K562 (cell line): Measurements from ENCODE around the gene PCK1. TPM values are rescaled to one million over a fixed set of nuclear protein-coding genes. Genes with fewer than 3 reads are reported as not detected.

Experiments used
- CHD1 ChIP-seq: fragments of 200-600 bp; sonication (generic); IDR thresholded peaks from one replicate; pipeline ENCODE4 v1.6.1; 2012; ENCODE audit warnings: mild to moderate bottlenecking, moderate library complexity, low read length, inconsistent platforms
- DNMT1 ChIP-seq: fragments of 450-650 bp; IDR thresholded peaks from 2 replicates; pipeline ENCODE4 v1.6.1; 2016; ENCODE audit warnings: antibody characterized with exemption, mild to moderate bottlenecking
- EP300 ChIP-seq: IDR thresholded peaks from 2 replicates; pipeline ENCODE4 v1.6.1; 2012; ENCODE audit warnings: low read length, improper control_type of control experiment
- HINFP ChIP-seq: fragments of 450-650 bp; conservative IDR thresholded peaks from 2 replicates; pipeline ENCODE4 v1.6.1; 2016; ENCODE audit warnings: missing genetic modification characterization, low read depth, mild to moderate bottlenecking, control low read depth, missing compliant biosample characterization
- KLF10 ChIP-seq: fragments of 250-450 bp; sonication (Bioruptor Pico); IDR thresholded peaks from 2 replicates; pipeline ENCODE4 v1.6.1; 2021; ENCODE audit warnings: matching md5 sums
- MTA3 ChIP-seq: fragments of 450-650 bp; formaldehyde crosslinking; IDR thresholded peaks from 2 replicates; pipeline ENCODE4 v1.6.1; 2017; ENCODE audit warnings: mild to moderate bottlenecking, borderline replicate concordance
- NBN ChIP-seq: fragments of 450-650 bp; IDR thresholded peaks from 2 replicates; pipeline ENCODE4 v1.6.1; 2016; ENCODE audit warnings: low read depth, mild to moderate bottlenecking
- PHB ChIP-seq: fragments of 250-450 bp; sonication (Bioruptor Pico); IDR thresholded peaks from 2 replicates; pipeline ENCODE4 v1.5.0; 2021
- PRPF4 ChIP-seq: fragments of 200-400 bp; formaldehyde crosslinking; IDR thresholded peaks from one replicate; pipeline ENCODE4 v1.6.1; 2017; ENCODE audit warnings: low read length, low read depth, mild to moderate bottlenecking; ENCODE audit not compliant: insufficient read depth, poor library complexity, severe bottlenecking
- U2AF2 ChIP-seq: fragments of 200-400 bp; formaldehyde crosslinking; optimal IDR thresholded peaks from 2 replicates; pipeline ENCODE3; 2017; ENCODE audit warnings: low read depth, mild to moderate bottlenecking, low read length
- VEZF1 ChIP-seq: fragments of 200-800 bp; sonication (Bioruptor generic); IDR thresholded peaks from 2 replicates; pipeline ENCODE4 v1.6.1; 2017; ENCODE audit warnings: missing genetic modification characterization, missing compliant biosample characterization
- polyA plus RNA-seq, 8 experiments: library from polyadenylated mRNA; depleted of rRNA in 4 of 8; stranded (reverse) in 5 of 8; unstranded in 3 of 8; fragments of >200 nt; fragmentation: Nextera tagmentation in 2 of 8; fragmentation: Illumina TruSeq in 1 of 8; extraction: Ambion mirVana in 2 of 8; extraction: Trizol in 1 of 8; gene quantifications; 2 replicates each; pipeline versions ENCODE4 v1.2.1 to v1.2.3, GENCODE V29; 2011 to 2014; ENCODE audit warnings: inconsistent platforms in 1 of 8, missing spikeins in 1 of 8
- total RNA-seq, 7 experiments: library from RNA; depleted of rRNA in 6 of 7; stranded (reverse); fragments of >200 nt in 6 of 7; fragmentation: Illumina TruSeq in 2 of 7; extraction: Trizol in 2 of 7; gene quantifications; 2 replicates each; pipeline versions ENCODE4 v1.2.1 to v1.2.3, GENCODE V29; 2011 to 2021; ENCODE audit warnings: low replicate concordance in 1 of 7
- TF ChIP-seq, protein P1 (sequence below): IDR thresholded peaks from 2 replicates; pipeline ENCODE4 v1.6.1; 2011; ENCODE audit warnings: borderline replicate concordance, low read depth, mild to moderate bottlenecking, moderate library complexity, low read length; ENCODE audit not compliant: insufficient read depth, poor library complexity, severe bottlenecking
- TF ChIP-seq, protein P2 (sequence below): fragments of 450-650 bp; IDR thresholded peaks from 2 replicates; pipeline ENCODE4 v1.6.1; 2016; ENCODE audit warnings: low read depth

PCK1 gene
- total and polyA plus RNA-seq, 9 of the 15 experiments (the other 6 are each of a cell fraction or from before 2014, with no cell fraction given), result 0.05 to 0.73 (median 0.15) TPM

- TF ChIP-seq EP300, result peak; percentile 68
- TF ChIP-seq NBN, result no peak
- no peak for TF ChIP-seq HINFP
- TF ChIP-seq CHD1, result no peak
- no peak for TF ChIP-seq PRPF4
- no peak for TF ChIP-seq VEZF1 (CRISPR knock-in tag)
- no peak for TF ChIP-seq DNMT1
- TF ChIP-seq MTA3, result no peak
- TF ChIP-seq, protein P1, sequence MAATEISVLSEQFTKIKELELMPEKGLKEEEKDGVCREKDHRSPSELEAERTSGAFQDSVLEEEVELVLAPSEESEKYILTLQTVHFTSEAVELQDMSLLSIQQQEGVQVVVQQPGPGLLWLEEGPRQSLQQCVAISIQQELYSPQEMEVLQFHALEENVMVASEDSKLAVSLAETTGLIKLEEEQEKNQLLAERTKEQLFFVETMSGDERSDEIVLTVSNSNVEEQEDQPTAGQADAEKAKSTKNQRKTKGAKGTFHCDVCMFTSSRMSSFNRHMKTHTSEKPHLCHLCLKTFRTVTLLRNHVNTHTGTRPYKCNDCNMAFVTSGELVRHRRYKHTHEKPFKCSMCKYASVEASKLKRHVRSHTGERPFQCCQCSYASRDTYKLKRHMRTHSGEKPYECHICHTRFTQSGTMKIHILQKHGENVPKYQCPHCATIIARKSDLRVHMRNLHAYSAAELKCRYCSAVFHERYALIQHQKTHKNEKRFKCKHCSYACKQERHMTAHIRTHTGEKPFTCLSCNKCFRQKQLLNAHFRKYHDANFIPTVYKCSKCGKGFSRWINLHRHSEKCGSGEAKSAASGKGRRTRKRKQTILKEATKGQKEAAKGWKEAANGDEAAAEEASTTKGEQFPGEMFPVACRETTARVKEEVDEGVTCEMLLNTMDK, result no peak
- no peak for TF ChIP-seq PHB (CRISPR knock-in tag)
- no peak for TF ChIP-seq KLF10 (CRISPR knock-in tag)
- TF ChIP-seq, protein P2, sequence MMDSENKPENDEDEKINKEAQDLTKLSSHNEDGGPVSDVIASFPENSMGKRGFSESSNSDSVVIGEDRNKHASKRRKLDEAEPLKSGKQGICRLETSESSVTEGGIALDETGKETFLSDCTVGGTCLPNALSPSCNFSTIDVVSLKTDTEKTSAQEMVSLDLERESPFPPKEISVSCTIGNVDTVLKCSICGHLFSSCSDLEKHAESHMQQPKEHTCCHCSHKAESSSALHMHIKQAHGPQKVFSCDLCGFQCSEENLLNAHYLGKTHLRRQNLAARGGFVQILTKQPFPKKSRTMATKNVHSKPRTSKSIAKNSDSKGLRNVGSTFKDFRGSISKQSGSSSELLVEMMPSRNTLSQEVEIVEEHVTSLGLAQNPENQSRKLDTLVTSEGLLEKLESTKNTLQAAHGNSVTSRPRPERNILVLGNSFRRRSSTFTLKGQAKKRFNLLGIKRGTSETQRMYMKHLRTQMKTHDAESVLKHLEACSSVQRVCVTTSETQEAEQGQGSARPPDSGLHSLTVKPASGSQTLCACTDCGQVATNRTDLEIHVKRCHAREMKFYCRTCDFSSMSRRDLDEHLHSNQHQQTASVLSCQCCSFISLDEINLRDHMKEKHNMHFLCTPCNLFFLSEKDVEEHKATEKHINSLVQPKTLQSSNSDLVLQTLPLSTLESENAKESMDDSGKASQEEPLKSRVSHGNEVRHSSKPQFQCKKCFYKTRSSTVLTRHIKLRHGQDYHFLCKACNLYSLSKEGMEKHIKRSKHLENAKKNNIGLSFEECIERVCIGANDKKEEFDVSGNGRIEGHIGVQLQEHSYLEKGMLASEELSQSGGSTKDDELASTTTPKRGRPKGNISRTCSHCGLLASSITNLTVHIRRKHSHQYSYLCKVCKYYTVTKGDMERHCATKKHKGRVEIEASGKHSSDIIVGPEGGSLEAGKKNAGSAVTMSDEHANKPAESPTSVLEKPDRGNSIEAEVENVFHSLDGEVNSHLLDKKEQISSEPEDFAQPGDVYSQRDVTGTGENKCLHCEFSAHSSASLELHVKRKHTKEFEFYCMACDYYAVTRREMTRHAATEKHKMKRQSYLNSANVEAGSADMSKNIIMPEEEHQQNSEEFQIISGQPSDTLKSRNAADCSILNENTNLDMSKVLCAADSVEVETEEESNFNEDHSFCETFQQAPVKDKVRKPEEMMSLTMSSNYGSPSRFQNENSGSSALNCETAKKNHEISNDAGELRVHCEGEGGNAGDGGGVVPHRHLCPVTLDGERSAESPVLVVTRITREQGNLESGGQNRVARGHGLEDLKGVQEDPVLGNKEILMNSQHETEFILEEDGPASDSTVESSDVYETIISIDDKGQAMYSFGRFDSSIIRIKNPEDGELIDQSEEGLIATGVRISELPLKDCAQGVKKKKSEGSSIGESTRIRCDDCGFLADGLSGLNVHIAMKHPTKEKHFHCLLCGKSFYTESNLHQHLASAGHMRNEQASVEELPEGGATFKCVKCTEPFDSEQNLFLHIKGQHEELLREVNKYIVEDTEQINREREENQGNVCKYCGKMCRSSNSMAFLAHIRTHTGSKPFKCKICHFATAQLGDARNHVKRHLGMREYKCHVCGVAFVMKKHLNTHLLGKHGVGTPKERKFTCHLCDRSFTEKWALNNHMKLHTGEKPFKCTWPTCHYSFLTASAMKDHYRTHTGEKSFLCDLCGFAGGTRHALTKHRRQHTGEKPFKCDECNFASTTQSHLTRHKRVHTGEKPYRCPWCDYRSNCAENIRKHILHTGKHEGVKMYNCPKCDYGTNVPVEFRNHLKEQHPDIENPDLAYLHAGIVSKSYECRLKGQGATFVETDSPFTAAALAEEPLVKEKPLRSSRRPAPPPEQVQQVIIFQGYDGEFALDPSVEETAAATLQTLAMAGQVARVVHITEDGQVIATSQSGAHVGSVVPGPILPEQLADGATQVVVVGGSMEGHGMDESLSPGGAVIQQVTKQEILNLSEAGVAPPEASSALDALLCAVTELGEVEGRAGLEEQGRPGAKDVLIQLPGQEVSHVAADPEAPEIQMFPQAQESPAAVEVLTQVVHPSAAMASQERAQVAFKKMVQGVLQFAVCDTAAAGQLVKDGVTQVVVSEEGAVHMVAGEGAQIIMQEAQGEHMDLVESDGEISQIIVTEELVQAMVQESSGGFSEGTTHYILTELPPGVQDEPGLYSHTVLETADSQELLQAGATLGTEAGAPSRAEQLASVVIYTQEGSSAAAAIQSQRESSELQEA, result no peak
- TF ChIP-seq U2AF2, result no peak
Measured at GRCh38 chr20:57577679-57578475, 17.0 kb downstream of the PCK1 start (continued).
